CD4-positive, alpha-beta T cell (primary cell): Measurements from ENCODE around the gene ESF1. TPM values are rescaled to one million over a fixed set of nuclear protein-coding genes. Genes with fewer than 3 reads are reported as not detected.

ENCODE experiments used
- ATAC-seq: fragments of 200-7000 bp; cut with Tn5 transposase; one replicate; pipeline ENCODE4 v1.10.0; 2022; ENCODE audit warnings: mild to moderate bottlenecking; ENCODE audit not compliant: poor library complexity
- CTCF ChIA-PET: fragments of 350-600 bp; sonication (Branson Sonifier 250); formaldehyde crosslinking; loops from one replicate; lab custom pipeline; 2021; ENCODE audit warnings: antibody characterized with exemption, inconsistent platforms; lab: Charles Lee
- POLR2A ChIA-PET: fragments of 350-600 bp; sonication (Branson Sonifier 250); formaldehyde crosslinking; loops from one replicate; lab custom pipeline; 2021; ENCODE audit warnings: antibody characterized with exemption, inconsistent platforms; lab: Charles Lee
- DNase-seq, 14 experiments: peaks; one replicate each; pipeline ENCODE4 v3.0.0-alpha.2; 2013 to 2020; ENCODE audit warnings: mixed read lengths in 2 of 14
- H3K27ac ChIP-seq, 2 donors: one replicate each; pipeline versions ENCODE4 v1.5.1 to v1.7.0; 2013; ENCODE audit warnings: low read length in 2 of 2, low read depth in 1 of 2, mild to moderate bottlenecking in 1 of 2
- H3K27me3 ChIP-seq, 2 experiments: 1 replicate in 1 of 2; 2 replicates in 1 of 2; pipeline versions ENCODE4 v1.6.1 to v1.7.0; 2013; ENCODE audit warnings: low read length in 2 of 2, control low read depth in 1 of 2, mild to moderate bottlenecking in 1 of 2, moderate library complexity in 1 of 2; ENCODE audit not compliant: insufficient read depth in 2 of 2, control insufficient read depth in 1 of 2
- H3K36me3 ChIP-seq: one replicate; pipeline ENCODE4 v1.6.1; 2013; ENCODE audit warnings: low read length, control low read depth; ENCODE audit not compliant: insufficient read depth
- H3K4me1 ChIP-seq: one replicate; pipeline ENCODE4 v1.6.1; 2013; ENCODE audit warnings: low read length, control low read depth; ENCODE audit not compliant: insufficient read depth
- H3K4me3 ChIP-seq: one replicate; pipeline ENCODE4 v1.5.1; 2013; ENCODE audit warnings: mild to moderate bottlenecking, low read length, moderate library complexity
- H3K9me3 ChIP-seq, 2 experiments: 1 replicate in 1 of 2; 2 replicates in 1 of 2; pipeline versions ENCODE4 v1.6.1 to v1.7.0; 2013; ENCODE audit warnings: low read length in 2 of 2, mild to moderate bottlenecking in 2 of 2, control low read depth in 1 of 2, moderate library complexity in 1 of 2; ENCODE audit not compliant: control insufficient read depth in 1 of 2, insufficient read depth in 1 of 2
- H3K27ac Mint-ChIP-seq: one replicate; pipeline ENCODE4 v1.8.0; 2020; ENCODE audit warnings: mixed read lengths
- H3K27me3 Mint-ChIP-seq: one replicate; pipeline ENCODE4 v1.8.0; 2021; ENCODE audit warnings: mixed read lengths
- H3K36me3 Mint-ChIP-seq: one replicate; pipeline ENCODE4 v1.8.0; 2021; ENCODE audit warnings: low read depth, mixed read lengths
- H3K4me1 Mint-ChIP-seq: one replicate; pipeline ENCODE4 v1.8.0; 2021; ENCODE audit warnings: low read depth, mixed read lengths
- H3K4me3 Mint-ChIP-seq: one replicate; pipeline ENCODE4 v1.8.0; 2020; ENCODE audit warnings: mild to moderate bottlenecking, mixed read lengths
- H3K9me3 Mint-ChIP-seq: one replicate; pipeline ENCODE4 v1.8.0; 2020; ENCODE audit warnings: mixed read lengths
- CTCF ChIP-seq: fragments of 200-600 bp; IDR thresholded peaks from one replicate; pipeline ENCODE4 v1.8.0; 2022; ENCODE audit warnings: antibody characterized with exemption, mild to moderate bottlenecking
- intact Hi-C, 2 experiments: fragments of 100-400 bp; cut with DNase I in 1 of 2; cut with micrococcal nuclease in 1 of 2; formaldehyde crosslinking; loops; one replicate each; pipeline versions ENCODE4 v1.15.1 to v1.9.0; 2023 to 2025; cut with DNase I, micrococcal nuclease
- total RNA-seq, 174 experiments: library from RNA in 2 of 174; stranded (reverse) in 2 of 174; gene quantifications; one replicate each; pipeline ENCODE4 v1.2.3 and lab custom pipeline; 2021 to 2026

Gene ESF1
- total RNA-seq, 2 experiments from 2014 or later: 6.9 to 7.1 TPM

GRCh38 chr20:13677241-13677640 lies 107.5 kb downstream of the ESF1 start:
- no peaks in the 10 kb centered on the region for H3K4me1 ChIP-seq
- H3K9me3 ChIP-seq: no peaks in the 10 kb centered on the region
- Mint-ChIP-seq H3K9me3 (no peaks in the 10 kb centered on the region), H3K27ac (no peak overlapping the region), H3K36me3 (no peaks in the 10 kb centered on the region), H3K4me1 (no peaks in the 10 kb centered on the region), H3K4me3 (no peak overlapping the region), H3K27me3 (peaks cover 12% of the 10 kb centered on the region)
- no peak for TF ChIP-seq CTCF
- no peaks in the 10 kb centered on the region for H3K36me3 ChIP-seq
- H3K27ac ChIP-seq: no peak overlapping the region
- ChIA-PET POLR2A (no interaction called here), CTCF (no interaction called here)
- DNase-seq (no peak), ATAC-seq (no peak)
- intact Hi-C loops: no loop called here
- no peak overlapping the region for H3K4me3 ChIP-seq
- no peaks in the 10 kb centered on the region for H3K27me3 ChIP-seq

- Histone ChIP-seq H3K4me3 (no peak overlapping the region), H3K27ac (no peak overlapping the region), H3K9me3 (no peaks in the 10 kb centered on the region), H3K4me1 (no peaks in the 10 kb centered on the region), H3K27me3 (no peaks in the 10 kb centered on the region), H3K36me3 (no peaks in the 10 kb centered on the region)
- ChIA-PET POLR2A (no interaction called here), CTCF (no interaction called here)
- H3K27ac Mint-ChIP-seq: no peak overlapping the region
- H3K4me3 Mint-ChIP-seq: no peak overlapping the region
- no peaks in the 10 kb centered on the region for H3K9me3 Mint-ChIP-seq
- no peaks in the 10 kb centered on the region for H3K4me1 Mint-ChIP-seq
- intact Hi-C loops: no loop called here
- no peak for TF ChIP-seq CTCF
- no peaks in the 10 kb centered on the region for H3K36me3 Mint-ChIP-seq
- peaks cover 12% of the 10 kb centered on the region for H3K27me3 Mint-ChIP-seq
- ATAC-seq (no peak), DNase-seq (no peak)
These were observed 108.0 kb downstream of the ESF1 start for GRCh38 chr20:13676682-13677081.

DNA sequence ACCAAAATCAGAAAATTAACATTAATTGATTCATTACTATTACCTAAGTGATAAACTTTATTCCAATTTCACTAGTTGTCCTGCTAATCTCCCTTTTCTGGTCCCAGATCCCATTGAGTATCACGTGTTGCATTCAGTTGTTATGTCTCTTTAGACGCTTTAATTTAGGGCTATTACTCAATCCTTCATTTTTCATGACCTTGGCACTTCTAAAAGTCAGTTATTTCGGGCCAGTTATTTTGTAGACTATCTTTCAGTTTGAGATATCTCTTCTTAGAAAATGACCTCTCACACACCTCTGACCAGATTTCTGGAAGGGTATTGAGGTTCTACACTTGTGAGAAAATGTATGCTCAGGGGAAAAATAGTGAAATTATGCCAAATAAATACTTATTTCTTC lies 112.0 kb downstream of the ESF1 start:
- ChIA-PET POLR2A (no interaction called here), CTCF (no interaction called here)
- intact Hi-C loops: no loop called here
- Histone ChIP-seq H3K27me3 (peaks cover 0 to 4% of the 10 kb centered on the region in 2 experiments), H3K36me3 (no peaks in the 10 kb centered on the region), H3K4me3 (no peak overlapping the region), H3K4me1 (no peaks in the 10 kb centered on the region), H3K27ac (no peak overlapping the region), H3K9me3 (no peaks in the 10 kb centered on the region)
- Mint-ChIP-seq H3K36me3 (no peaks in the 10 kb centered on the region), H3K4me1 (no peaks in the 10 kb centered on the region), H3K27ac (no peak overlapping the region), H3K27me3 (peaks cover 27% of the 10 kb centered on the region), H3K4me3 (no peak overlapping the region), H3K9me3 (no peaks in the 10 kb centered on the region)
- ATAC-seq: no peak
- no peak for DNase-seq
- no peak for TF ChIP-seq CTCF
